Mesendoderm (in vitro differentiated cells): ENCODE results near the gene C19orf38.

Source experiments
- DNase-seq: peaks from one replicate; pipeline ENCODE4 v3.0.0; 2013
- H2AK5ac ChIP-seq: 2 replicates; pipeline ENCODE4 v1.6.1; 2013; ENCODE audit warnings: low read length, inconsistent platforms
- H2BK120ac ChIP-seq: 2 replicates; pipeline ENCODE4 v1.6.1; 2013; ENCODE audit warnings: low read depth, mild to moderate bottlenecking, low read length, moderate library complexity, mixed read lengths
- H2BK15ac ChIP-seq: replicated peaks from 2 replicates; pipeline ENCODE4 v1.6.1; 2013; ENCODE audit warnings: low read depth, mild to moderate bottlenecking, moderate library complexity
- H2BK5ac ChIP-seq: 2 replicates; pipeline ENCODE4 v1.6.1; 2013; ENCODE audit warnings: low read length, inconsistent platforms
- H3K18ac ChIP-seq: 2 replicates; pipeline ENCODE4 v1.6.1; 2013; ENCODE audit warnings: mild to moderate bottlenecking, low read length, mixed read lengths
- H3K23ac ChIP-seq: one replicate; pipeline ENCODE4 v1.6.1; 2013; ENCODE audit warnings: low read length
- H3K27ac ChIP-seq: 2 replicates; pipeline ENCODE4 v1.5.1; 2013; ENCODE audit warnings: low read depth, mild to moderate bottlenecking, inconsistent platforms, low read length, moderate library complexity
- H3K27me3 ChIP-seq: 2 replicates; pipeline ENCODE4 v1.6.1; 2013; ENCODE audit warnings: low read length, control low read depth, mild to moderate bottlenecking, inconsistent platforms; ENCODE audit not compliant: insufficient read depth, poor library complexity
- H3K36me3 ChIP-seq: 2 replicates; pipeline ENCODE4 v1.6.1; 2013; ENCODE audit warnings: low read length, inconsistent platforms; ENCODE audit not compliant: control insufficient read depth, insufficient read depth
- H3K4ac ChIP-seq: one replicate; pipeline ENCODE4 v1.6.1; 2013; ENCODE audit warnings: low read depth, mild to moderate bottlenecking, low read length, moderate library complexity
- H3K4me1 ChIP-seq: 2 replicates; pipeline ENCODE4 v1.6.1; 2013; ENCODE audit warnings: low read depth, low read length, inconsistent platforms; ENCODE audit not compliant: control insufficient read depth
- H3K4me2 ChIP-seq: 2 replicates; pipeline ENCODE4 v1.6.1; 2013; ENCODE audit warnings: low read length
- H3K4me3 ChIP-seq: 2 replicates; pipeline ENCODE4 v1.5.1; 2013; ENCODE audit warnings: mild to moderate bottlenecking, low read length
- H3K56ac ChIP-seq: one replicate; pipeline ENCODE4 v1.6.1; 2013; ENCODE audit warnings: low read length
- H3K79me1 ChIP-seq: 2 replicates; pipeline ENCODE4 v1.6.1; 2013; ENCODE audit warnings: low read length, inconsistent platforms
- H3K79me2 ChIP-seq: 2 replicates; pipeline ENCODE4 v1.6.1; 2013; ENCODE audit warnings: mild to moderate bottlenecking, low read length; ENCODE audit not compliant: control insufficient read depth, insufficient read depth
- H3K9ac ChIP-seq: 2 replicates; pipeline ENCODE4 v1.6.1; 2013; ENCODE audit warnings: low read length, inconsistent platforms
- H4K5ac ChIP-seq: one replicate; pipeline ENCODE4 v1.6.1; 2013; ENCODE audit warnings: low read length
- H4K8ac ChIP-seq: one replicate; pipeline ENCODE4 v1.6.1; 2013; ENCODE audit warnings: low read depth, mild to moderate bottlenecking, control low read depth, low read length, moderate library complexity
- whole genome bisulfite sequencing: extraction: QIAGEN DNeasy Blood & Tissue Kit; methylation state at CpG from one replicate; pipeline ENCODE4 v1.1.7; 2013; ENCODE audit warnings: low lambda C conversion rate, missing lambda C conversion rate; ENCODE audit not compliant: insufficient coverage; ENCODE audit errors: extremely low coverage; 5-methylcytosine and 5-hydroxymethylcytosine counted together

Gene C19orf38

DNA sequence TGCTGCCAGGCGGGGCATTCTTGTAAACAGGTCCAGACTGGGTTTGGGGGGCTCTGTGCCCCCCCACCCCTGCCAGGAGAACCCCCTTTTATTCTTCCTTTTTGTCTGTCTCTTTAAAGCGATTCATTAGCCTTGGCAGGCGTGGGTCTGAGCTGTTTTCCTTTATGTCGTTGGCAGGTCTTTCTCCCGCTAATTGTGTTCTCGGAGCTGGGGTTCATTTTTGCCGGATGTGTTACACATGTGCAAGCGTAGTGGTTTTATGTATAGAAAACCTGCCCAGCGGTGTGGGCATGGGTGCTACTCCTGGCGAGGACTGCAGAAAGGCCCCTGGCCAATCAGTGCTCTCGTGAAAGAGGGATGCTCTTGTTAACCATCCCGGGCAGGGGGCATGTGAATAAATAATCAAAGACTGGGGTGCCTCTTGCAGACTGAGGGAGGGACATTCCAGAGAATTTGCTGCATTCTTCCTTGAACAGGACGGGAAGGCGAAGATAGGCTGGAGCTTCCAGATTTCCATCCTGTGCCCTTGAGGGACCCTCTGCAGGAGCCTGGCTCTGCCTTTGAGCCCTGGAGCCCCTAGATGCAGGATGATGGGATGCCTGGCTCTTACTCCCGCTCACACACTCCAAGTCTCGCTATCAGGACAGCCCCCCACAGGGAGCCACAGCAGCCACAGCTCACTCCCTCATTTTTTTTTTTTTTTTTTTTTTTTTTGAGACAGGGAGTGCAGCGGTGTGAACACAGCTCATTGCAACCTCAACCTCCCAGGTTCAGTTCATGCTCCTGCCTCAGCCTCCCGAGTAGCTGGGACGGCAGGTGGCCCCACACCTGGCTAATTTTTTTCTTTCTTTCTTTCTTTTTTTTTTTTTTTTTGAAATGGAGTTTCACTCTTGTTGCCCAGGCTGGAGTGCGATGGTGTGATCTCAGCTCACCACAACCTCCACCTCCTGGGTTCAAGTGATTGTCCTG is 37.3 kb downstream of the C19orf38 start:
- H3K79me1 ChIP-seq: peaks cover 23% of the 10 kb centered on the region
- H3K23ac ChIP-seq: no peak overlapping the region
- H3K27me3 ChIP-seq: no peaks in the 10 kb centered on the region
- no peak overlapping the region for H3K4me2 ChIP-seq
- no peak overlapping the region for H3K56ac ChIP-seq
- H3K36me3 ChIP-seq: no peaks in the 10 kb centered on the region
- no peak overlapping the region for H3K18ac ChIP-seq
- WGBS: no CpG with 5 or more reads among the region's 20 CpGs
- H3K4ac ChIP-seq: no peak overlapping the region
- H4K8ac ChIP-seq: no peak overlapping the region
- peaks cover 42% of the 10 kb centered on the region for H3K79me2 ChIP-seq
- no peak overlapping the region for H2AK5ac ChIP-seq
- H3K4me1 ChIP-seq: peaks cover 25% of the 10 kb centered on the region
- H3K4me3 ChIP-seq: no peak overlapping the region
- no peak overlapping the region for H2BK5ac ChIP-seq
- peak; percentile 67 for DNase-seq
- H2BK120ac ChIP-seq: no peak overlapping the region
- H4K5ac ChIP-seq: no peak overlapping the region
- no peak overlapping the region for H3K9ac ChIP-seq
- no peak overlapping the region for H3K27ac ChIP-seq
- no peak overlapping the region for H2BK15ac ChIP-seq

GRCh38 chr19:10887616-10888367 is 39.6 kb downstream of the C19orf38 start:
- H3K4ac ChIP-seq: no peak overlapping the region
- no peaks in the 10 kb centered on the region for H3K27me3 ChIP-seq
- H3K79me1 ChIP-seq: peaks cover 22% of the 10 kb centered on the region
- H3K23ac ChIP-seq: peak overlapping the region; percentile 97
- no peak overlapping the region for H4K8ac ChIP-seq
- no peak overlapping the region for H4K5ac ChIP-seq
- H2BK120ac ChIP-seq: no peak overlapping the region
- no CpG with 5 or more reads among the region's 9 CpGs for WGBS
- H2BK15ac ChIP-seq: no peak overlapping the region
- H3K36me3 ChIP-seq: no peaks in the 10 kb centered on the region
- H3K4me3 ChIP-seq: no peak overlapping the region
- H3K4me1 ChIP-seq: peaks cover 15% of the 10 kb centered on the region
- H2BK5ac ChIP-seq: no peak overlapping the region
- H3K18ac ChIP-seq: no peak overlapping the region
- no peak overlapping the region for H2AK5ac ChIP-seq
- H3K56ac ChIP-seq: peak overlapping the region; percentile 62
- no peak overlapping the region for H3K4me2 ChIP-seq
- peak overlapping the region; percentile 3 for H3K27ac ChIP-seq
- peaks cover 40% of the 10 kb centered on the region for H3K79me2 ChIP-seq
- peak overlapping the region; percentile 12 for H3K9ac ChIP-seq
- DNase-seq: no peak

DNA sequence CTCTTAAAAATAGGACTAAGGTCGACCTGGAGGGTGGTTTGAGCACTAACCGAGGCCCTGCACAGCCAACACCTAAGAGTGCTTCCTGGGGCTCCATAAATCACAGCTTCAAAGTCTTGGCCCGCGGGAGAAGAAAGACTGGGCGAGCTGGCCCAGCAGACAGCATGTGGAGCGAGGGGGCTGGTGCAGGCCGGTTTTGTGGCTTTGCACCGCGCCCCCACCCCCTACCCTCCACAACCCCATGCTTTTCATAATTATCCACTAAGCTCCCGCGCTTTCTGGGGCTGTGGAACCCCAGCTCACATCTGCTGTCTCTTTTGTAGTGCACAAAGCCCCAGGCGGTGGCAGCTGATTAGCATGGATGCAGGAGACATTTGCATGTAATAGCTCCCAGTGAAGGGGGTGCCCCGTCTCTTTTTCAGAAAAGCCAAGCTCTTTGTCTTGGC is 40.2 kb downstream of the C19orf38 start:
- Histone ChIP-seq H3K4me1 (peaks cover 15% of the 10 kb centered on the region), H3K36me3 (no peaks in the 10 kb centered on the region), H2AK5ac (no peak overlapping the region), H3K56ac (peak overlapping the region; percentile 62), H3K27me3 (no peaks in the 10 kb centered on the region), H3K79me2 (peaks cover 34% of the 10 kb centered on the region), H2BK5ac (no peak overlapping the region), H3K18ac (peak overlapping the region; percentile 19), H3K4me3 (no peak overlapping the region), H4K8ac (no peak overlapping the region), H3K9ac (peak overlapping the region; percentile 28), H4K5ac (no peak overlapping the region), H3K23ac (peak overlapping the region; percentile 97), H3K4me2 (no peak overlapping the region), H3K79me1 (peaks cover 19% of the 10 kb centered on the region), H3K27ac (peak overlapping the region; percentile 3), H2BK120ac (no peak overlapping the region), H3K4ac (no peak overlapping the region), H2BK15ac (no peak overlapping the region)
- DNase-seq: peak; percentile 76
- no CpG with 5 or more reads among the region's 13 CpGs for WGBS

GRCh38 chr19:10889880-10890279 is 41.7 kb downstream of the C19orf38 start:
- Histone ChIP-seq H3K4me3 (no peak overlapping the region), H2BK120ac (no peak overlapping the region), H4K5ac (no peak overlapping the region), H3K23ac (no peak overlapping the region), H3K27me3 (no peaks in the 10 kb centered on the region), H3K36me3 (no peaks in the 10 kb centered on the region), H3K4ac (no peak overlapping the region), H3K79me1 (peaks cover 24% of the 10 kb centered on the region), H3K79me2 (peaks cover 35% of the 10 kb centered on the region), H3K18ac (no peak overlapping the region), H2AK5ac (no peak overlapping the region), H3K9ac (no peak overlapping the region), H3K4me1 (peaks cover 15% of the 10 kb centered on the region), H3K4me2 (no peak overlapping the region), H3K56ac (no peak overlapping the region), H2BK15ac (no peak overlapping the region), H2BK5ac (no peak overlapping the region), H4K8ac (no peak overlapping the region), H3K27ac (no peak overlapping the region)
- DNase-seq: no peak
- WGBS: no CpG with 5 or more reads among the region's 4 CpGs

DNA sequence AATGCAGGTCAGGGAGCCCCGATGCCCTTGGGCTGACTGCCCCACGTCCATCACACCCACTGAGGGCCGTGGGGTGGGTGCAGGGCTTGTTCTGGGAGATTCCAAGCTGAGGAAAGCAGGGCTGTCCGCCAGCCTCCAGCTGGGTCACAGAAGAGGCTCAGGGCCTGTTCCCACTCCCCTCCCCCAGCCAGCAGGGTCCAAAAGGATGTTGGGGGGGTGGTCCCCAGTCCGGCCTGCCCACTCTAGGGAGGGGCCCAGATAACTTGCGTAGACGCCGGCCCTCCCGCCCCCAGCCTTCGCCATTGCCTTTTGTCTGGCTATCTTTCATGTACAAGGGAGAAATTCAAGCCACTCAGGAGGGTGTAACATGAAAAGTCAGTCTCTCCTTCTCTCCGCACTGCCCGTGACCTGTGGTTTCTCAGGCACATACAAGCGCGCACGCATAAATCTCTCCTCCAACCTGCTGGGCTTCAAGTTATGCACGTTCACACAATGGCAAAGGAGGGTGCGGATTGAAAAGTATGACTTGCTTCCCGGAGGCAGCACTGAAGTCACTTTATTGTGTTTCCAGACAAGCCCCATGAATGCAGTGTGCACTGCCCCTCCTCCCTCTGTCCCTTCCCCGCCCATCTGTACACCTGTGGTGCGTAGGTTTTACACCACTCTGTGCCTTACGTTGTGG is 43.3 kb downstream of the C19orf38 start:
- Histone ChIP-seq H3K4me1 (peaks cover 12% of the 10 kb centered on the region), H3K27me3 (no peaks in the 10 kb centered on the region), H3K79me2 (peaks cover 37% of the 10 kb centered on the region), H2AK5ac (no peak overlapping the region), H3K56ac (peak overlapping the region; percentile 39), H4K5ac (no peak overlapping the region), H3K36me3 (no peaks in the 10 kb centered on the region), H3K27ac (no peak overlapping the region), H3K9ac (no peak overlapping the region), H3K18ac (no peak overlapping the region), H3K4ac (no peak overlapping the region), H3K4me2 (no peak overlapping the region), H3K4me3 (no peak overlapping the region), H2BK120ac (no peak overlapping the region), H4K8ac (no peak overlapping the region), H2BK15ac (no peak overlapping the region), H3K79me1 (peaks cover 28% of the 10 kb centered on the region), H2BK5ac (no peak overlapping the region), H3K23ac (no peak overlapping the region)
- no CpG with 5 or more reads among the region's 21 CpGs for WGBS
- no peak for DNase-seq
